IMR-90 (cell line): ENCODE measurements around the gene IL18BP. TPM values are rescaled to one million over a fixed set of nuclear protein-coding genes. Genes with fewer than 3 reads are reported as not detected.

Source experiments
- ATAC-seq: fragments of 200-7000 bp; cut with Tn5 transposase; 2 replicates; pipeline ENCODE4 v1.9.1; 2020; ENCODE audit warnings: low read depth, mild to moderate bottlenecking, moderate library complexity
- BruUV-seq: library from RNA; stranded (reverse); fragments of 400-500 nt; replicated peaks from 2 replicates; lab custom pipeline; 2021; lab: Mats Ljungman, UMichigan
- CTCF ChIA-PET: fragments of 300-600 bp; formaldehyde crosslinking; extraction: SDS; loops from one replicate; lab custom pipeline; 2021; ENCODE audit warnings: antibody characterized with exemption; lab: Yijun Ruan, JAX
- POLR2A ChIA-PET: fragments of 300-600 bp; sonication (Branson Sonifier 250); formaldehyde crosslinking; loops from one replicate; lab custom pipeline; 2022; ENCODE audit warnings: antibody characterized with exemption; ENCODE audit not compliant: unreplicated experiment; lab: Charles Lee
- DNase-seq: peaks from one replicate; pipeline ENCODE4 v3.0.0; 2013
- H2AFZ ChIP-seq: replicated peaks from 2 replicates; pipeline ENCODE3; 2013; ENCODE audit warnings: low read length, mild to moderate bottlenecking; ENCODE audit not compliant: poor library complexity
- H2AK5ac ChIP-seq: 2 replicates; pipeline ENCODE4 v1.6.1; 2013; ENCODE audit warnings: low read depth, low read length, inconsistent platforms
- H2AK9ac ChIP-seq: replicated peaks from 2 replicates; pipeline ENCODE3; 2013; ENCODE audit warnings: mild to moderate bottlenecking, low read depth, low read length, moderate library complexity; ENCODE audit not compliant: poor library complexity
- H2BK120ac ChIP-seq: 2 replicates; pipeline ENCODE4 v1.6.1; 2013; ENCODE audit warnings: low read depth, low read length, inconsistent platforms
- H2BK15ac ChIP-seq: 3 replicates; pipeline ENCODE4 v1.6.1; 2013; ENCODE audit warnings: low read depth, low read length, inconsistent platforms
- H2BK20ac ChIP-seq: 2 replicates; pipeline ENCODE4 v1.6.1; 2013; ENCODE audit warnings: low read depth, mild to moderate bottlenecking, inconsistent platforms, low read length, moderate library complexity
- H2BK5ac ChIP-seq: 2 replicates; pipeline ENCODE4 v1.6.1; 2013; ENCODE audit warnings: mild to moderate bottlenecking, low read depth, low read length, inconsistent platforms; ENCODE audit not compliant: poor library complexity, severe bottlenecking
- H3K14ac ChIP-seq: replicated peaks from 2 replicates; pipeline ENCODE4 v1.6.1; 2013; ENCODE audit warnings: low read depth, low read length, inconsistent platforms
- H3K18ac ChIP-seq: 2 replicates; pipeline ENCODE4 v1.6.1; 2013; ENCODE audit warnings: low read depth, low read length, control low read depth
- H3K23ac ChIP-seq: 2 replicates; pipeline ENCODE4 v1.6.1; 2013; ENCODE audit warnings: low read depth, low read length, inconsistent platforms
- H3K27ac ChIP-seq: 2 replicates; pipeline ENCODE4 v1.5.1; 2013; ENCODE audit warnings: mild to moderate bottlenecking, control low read depth, low read length; ENCODE audit not compliant: insufficient read depth
- H3K27me3 ChIP-seq: 2 replicates; pipeline ENCODE4 v1.6.1; 2013; ENCODE audit warnings: low read length; ENCODE audit not compliant: control insufficient read depth, insufficient read depth
- H3K36me3 ChIP-seq: 2 replicates; pipeline ENCODE4 v1.6.1; 2013; ENCODE audit warnings: low read length, mixed read lengths; ENCODE audit not compliant: control insufficient read depth, insufficient read depth
- H3K4ac ChIP-seq: 2 replicates; pipeline ENCODE4 v1.6.1; 2013; ENCODE audit warnings: low read depth, low read length, inconsistent platforms
- H3K4me1 ChIP-seq: 2 replicates; pipeline ENCODE4 v1.6.1; 2013; ENCODE audit warnings: low read length, mixed read lengths; ENCODE audit not compliant: control insufficient read depth, insufficient read depth
- H3K4me2 ChIP-seq: 2 replicates; pipeline ENCODE4 v1.6.1; 2013; ENCODE audit warnings: low read depth, mild to moderate bottlenecking, control low read depth, low read length, moderate library complexity
- H3K4me3 ChIP-seq: 2 replicates; pipeline ENCODE4 v1.5.1; 2013; ENCODE audit warnings: low read depth, mild to moderate bottlenecking, control low read depth, low read length, moderate library complexity; ENCODE audit not compliant: insufficient read depth
- H3K56ac ChIP-seq: 2 replicates; pipeline ENCODE4 v1.6.1; 2013; ENCODE audit warnings: low read length, inconsistent platforms; ENCODE audit not compliant: insufficient read depth; ENCODE audit errors: extremely low read depth
- H3K79me1 ChIP-seq, 2 experiments: 2 replicates each; pipeline ENCODE4 v1.6.1; 2013; ENCODE audit warnings: low read length in 2 of 2, inconsistent platforms in 1 of 2, low read depth in 1 of 2
- H3K9ac ChIP-seq: 2 replicates; pipeline ENCODE4 v1.6.1; 2013; ENCODE audit warnings: low read depth, low read length, control low read depth
- H3K9me1 ChIP-seq: 2 replicates; pipeline ENCODE4 v1.6.1; 2013; ENCODE audit warnings: low read length, inconsistent platforms; ENCODE audit not compliant: insufficient read depth
- H3K9me3 ChIP-seq: 2 replicates; pipeline ENCODE4 v1.6.1; 2013; ENCODE audit warnings: low read length; ENCODE audit not compliant: control insufficient read depth, insufficient read depth
- H4K20me1 ChIP-seq: 2 replicates; pipeline ENCODE4 v1.6.1; 2013; ENCODE audit warnings: low read length, inconsistent platforms; ENCODE audit not compliant: insufficient read depth
- H4K5ac ChIP-seq: 2 replicates; pipeline ENCODE4 v1.6.1; 2013; ENCODE audit warnings: mild to moderate bottlenecking, low read depth, low read length, control low read depth
- H4K8ac ChIP-seq, 2 experiments: 2 replicates each; pipeline ENCODE4 v1.6.1; 2013; ENCODE audit warnings: low read depth in 2 of 2, low read length in 2 of 2, control low read depth in 1 of 2, inconsistent platforms in 1 of 2
- H4K91ac ChIP-seq: 2 replicates; pipeline ENCODE4 v1.6.1; 2013; ENCODE audit warnings: low read depth, low read length, inconsistent platforms; ENCODE audit not compliant: insufficient read depth
- BHLHE40 ChIP-seq: fragments of 150-350 bp; IDR thresholded peaks from 2 replicates; pipeline ENCODE4 v1.6.1; 2016; ENCODE audit warnings: mild to moderate bottlenecking, low read depth, low read length
- CEBPB ChIP-seq: IDR thresholded peaks from 2 replicates; pipeline ENCODE4 v1.6.1; 2012; ENCODE audit warnings: low read depth, low read length, improper control_type of control experiment
- CHD1 ChIP-seq: IDR thresholded peaks from 2 replicates; pipeline ENCODE4 v1.6.1; 2012; ENCODE audit warnings: low read depth, low read length, improper control_type of control experiment
- CTCF ChIP-seq: conservative IDR thresholded peaks from 2 replicates; pipeline ENCODE4 v1.5.1; 2012; ENCODE audit warnings: mild to moderate bottlenecking, low read depth, low read length, improper control_type of control experiment
- ELK1 ChIP-seq: fragments of 150-350 bp; IDR thresholded peaks from 2 replicates; pipeline ENCODE4 v1.6.1; 2016; ENCODE audit warnings: low read depth, mild to moderate bottlenecking, low read length, moderate library complexity, borderline replicate concordance
- FOS ChIP-seq: fragments of 150-350 bp; IDR thresholded peaks from 2 replicates; pipeline ENCODE4 v1.6.1; 2016; ENCODE audit warnings: low read depth, low read length
- MAFK ChIP-seq: IDR thresholded peaks from 2 replicates; pipeline ENCODE4 v1.6.1; 2012; ENCODE audit warnings: low read depth, low read length, improper control_type of control experiment
- MAZ ChIP-seq: IDR thresholded peaks from 2 replicates; pipeline ENCODE4 v1.6.1; 2012; ENCODE audit warnings: low read depth, mild to moderate bottlenecking, low read length, improper control_type of control experiment, moderate library complexity, borderline replicate concordance
- MXI1 ChIP-seq: IDR thresholded peaks from 2 replicates; pipeline ENCODE4 v1.6.1; 2012; ENCODE audit warnings: low read depth, mild to moderate bottlenecking, low read length, moderate library complexity, borderline replicate concordance
- NFE2L2 ChIP-seq: fragments of 150-350 bp; IDR thresholded peaks from 2 replicates; pipeline ENCODE4 v1.6.1; 2016; ENCODE audit warnings: low read depth, mild to moderate bottlenecking, low read length
- POLR2A ChIP-seq: IDR thresholded peaks from 2 replicates; pipeline ENCODE4 v1.6.1; 2012; ENCODE audit warnings: mild to moderate bottlenecking, low read depth, low read length
- RAD21 ChIP-seq: IDR thresholded peaks from 2 replicates; pipeline ENCODE4 v1.6.1; 2012; ENCODE audit warnings: low read length, improper control_type of control experiment
- RCOR1 ChIP-seq: IDR thresholded peaks from 2 replicates; pipeline ENCODE4 v1.6.1; 2012; ENCODE audit warnings: mild to moderate bottlenecking, low read length, improper control_type of control experiment; ENCODE audit not compliant: insufficient replicate concordance
- RFX5 ChIP-seq: IDR thresholded peaks from 2 replicates; pipeline ENCODE4 v1.8.0; 2012; ENCODE audit warnings: low read depth, mild to moderate bottlenecking, low read length, moderate library complexity
- SMC3 ChIP-seq: fragments of 150-350 bp; IDR thresholded peaks from 2 replicates; pipeline ENCODE4 v1.6.1; 2016; ENCODE audit warnings: low read depth, mild to moderate bottlenecking, antibody characterized with exemption, low read length, moderate library complexity
- USF2 ChIP-seq: fragments of 150-350 bp; IDR thresholded peaks from 2 replicates; pipeline ENCODE4 v1.6.1; 2017; ENCODE audit warnings: mild to moderate bottlenecking, antibody characterized with exemption, low read length, low read depth
- WGBS, 2 experiments: methylation state at CpG; one replicate each; pipeline versions ENCODE4 v1.1.5 to v1.1.7; 2013; ENCODE audit warnings: missing lambda C conversion rate in 2 of 2; ENCODE audit not compliant: insufficient read length in 1 of 2; ENCODE audit errors: extremely low coverage in 2 of 2; 5-methylcytosine and 5-hydroxymethylcytosine counted together
- dilution Hi-C: fragments of 300-500 bp; cut with HindIII; formaldehyde crosslinking; loops from one replicate; pipeline ENCODE4 v1.14.3; 2018; ENCODE audit warnings: low sequenced_read_pairs; ENCODE audit not compliant: unreplicated experiment
- in situ Hi-C: fragments of 300-500 bp; cut with MboI; formaldehyde crosslinking; loops from 3 replicates; pipeline ENCODE4 v1.14.3; 2019; ENCODE audit warnings: low sequenced_read_pairs, inconsistent platforms, mixed read lengths
- intact Hi-C: fragments of 100-400 bp; cut with micrococcal nuclease; formaldehyde crosslinking; loops from 2 replicates; pipeline ENCODE4 v1.10.0; 2022
- polyA plus RNA-seq, 3 experiments: library from polyadenylated mRNA; depleted of rRNA; stranded (reverse); fragments of >200 nt; gene quantifications; 2 replicates each; pipeline ENCODE4 v1.2.3, GENCODE V29; 2012; ENCODE audit warnings: low replicate concordance in 1 of 3
- total RNA-seq: library from RNA; depleted of rRNA; stranded (reverse); fragments of >200 nt; gene quantifications from 2 replicates; pipeline ENCODE4 v1.2.3, GENCODE V29; 2012

The IL18BP gene
- total and polyA plus RNA-seq, 2 of the 4 experiments (the other 2 are of a cell fraction): 0.90 to 3.2 TPM

GRCh38 chr11:72007587-72007986 lies 8.9 kb downstream of the IL18BP start:
- dilution Hi-C loops: no loop called here
- Histone ChIP-seq H3K36me3 (peaks cover 96% of the 10 kb centered on the region), H3K4me2 (no peak overlapping the region), H3K27ac (no peak overlapping the region), H3K79me1 (peaks cover 25 to 35% of the 10 kb centered on the region in 2 experiments), H3K9ac (no peak overlapping the region), H4K91ac (no peak overlapping the region), H2BK120ac (no peak overlapping the region), H3K4me1 (no peaks in the 10 kb centered on the region), H4K20me1 (peaks cover 45% of the 10 kb centered on the region), H3K18ac (no peak overlapping the region), H3K23ac (no peak overlapping the region), H3K56ac (no peak overlapping the region), H2BK5ac (no peak overlapping the region), H4K8ac (no peak overlapping the region), H2BK15ac (no peak overlapping the region), H3K27me3 (no peaks in the 10 kb centered on the region), H2AFZ (no peak overlapping the region), H3K4ac (no peak overlapping the region), H3K9me3 (no peaks in the 10 kb centered on the region), H3K4me3 (no peak overlapping the region), H3K9me1 (0 out of 2 replicates have a peak, but pooled peaks cover 5% of the 10 kb centered on the region), H2AK5ac (no peak overlapping the region), H2BK20ac (no peak overlapping the region), H3K14ac (no peak overlapping the region), H4K5ac (no peak overlapping the region), H2AK9ac (no peak overlapping the region)
- intact Hi-C loops: no loop called here
- WGBS, 2 experiments: 80% methylated on average over 1 of the region's 5 CpGs; no CpG with 5 or more reads in 1 of the 2 experiments
- no peak for DNase-seq
- CTCF ChIA-PET: no interaction called here
- TF ChIP-seq USF2: no peak
- no peak for TF ChIP-seq RCOR1
- TF ChIP-seq MXI1: no peak
- no peak for TF ChIP-seq CEBPB
- no peak for TF ChIP-seq MAFK
- no peak for TF ChIP-seq NFE2L2
- TF ChIP-seq BHLHE40: no peak
- TF ChIP-seq RAD21: no peak
- TF ChIP-seq FOS: no peak
- TF ChIP-seq CHD1: no peak
- no peak for TF ChIP-seq MAZ
- TF ChIP-seq RFX5: no peak
- TF ChIP-seq POLR2A: no peak
- no peak for TF ChIP-seq ELK1
- no peak for TF ChIP-seq CTCF
- TF ChIP-seq SMC3: no peak
- POLR2A ChIA-PET: interaction anchor here (0.7 kb wide), 1 partner anchor 946 kb away, joined by 3 read pairs; no protein-coding TSS in a partner anchor
- in situ Hi-C loops: no loop called here
- BruUV-seq: no TSS peak
- ATAC-seq: no peak
